H9 (cell line): Measurements from ENCODE around the gene POLR3H. TPM values are rescaled to one million over a fixed set of nuclear protein-coding genes. Genes with fewer than 3 reads are reported as not detected.

Experiments
- DNase-seq: peaks from one replicate; pipeline ENCODE4 v3.0.0-alpha.2; 2017
- H2AFZ ChIP-seq: one replicate; pipeline ENCODE4 v1.6.1; 2013; ENCODE audit warnings: mild to moderate bottlenecking, low read length, control low read depth, moderate library complexity
- H2AK5ac ChIP-seq: 2 replicates; pipeline ENCODE4 v1.6.1; 2013; ENCODE audit warnings: low read length, control low read depth, mixed read lengths; ENCODE audit not compliant: insufficient read length
- H2BK120ac ChIP-seq: one replicate; pipeline ENCODE4 v1.6.1; 2013; ENCODE audit warnings: low read depth, mild to moderate bottlenecking, low read length, control low read depth, inconsistent platforms; ENCODE audit not compliant: poor library complexity, severe bottlenecking
- H2BK12ac ChIP-seq: 2 replicates; pipeline ENCODE4 v1.6.1; 2013; ENCODE audit warnings: low read length, control low read depth, mixed read lengths, low read depth; ENCODE audit not compliant: insufficient read length
- H2BK15ac ChIP-seq: 2 replicates; pipeline ENCODE4 v1.6.1; 2013; ENCODE audit warnings: low read depth, low read length, control low read depth
- H2BK20ac ChIP-seq: one replicate; pipeline ENCODE4 v1.6.1; 2013; ENCODE audit warnings: low read depth, mild to moderate bottlenecking, low read length, control low read depth, inconsistent platforms; ENCODE audit not compliant: poor library complexity, severe bottlenecking
- H2BK5ac ChIP-seq: 2 replicates; pipeline ENCODE4 v1.6.1; 2013; ENCODE audit warnings: low read length, control low read depth, mixed read lengths; ENCODE audit not compliant: insufficient read length
- H3K14ac ChIP-seq: 2 replicates; pipeline ENCODE4 v1.6.1; 2013; ENCODE audit warnings: low read length, control low read depth; ENCODE audit not compliant: insufficient read depth
- H3K18ac ChIP-seq: 2 replicates; pipeline ENCODE4 v1.6.1; 2013; ENCODE audit warnings: low read depth, mild to moderate bottlenecking, mixed read lengths, low read length, control low read depth; ENCODE audit not compliant: insufficient read length
- H3K23ac ChIP-seq: 2 replicates; pipeline ENCODE4 v1.6.1; 2013; ENCODE audit warnings: low read length, control low read depth, mixed read lengths, low read depth; ENCODE audit not compliant: insufficient read length
- H3K23me2 ChIP-seq: 2 replicates; pipeline ENCODE4 v1.6.1; 2013; ENCODE audit warnings: low read depth, mild to moderate bottlenecking, mixed read lengths, low read length, control low read depth; ENCODE audit not compliant: insufficient read length, poor library complexity, severe bottlenecking
- H3K27ac ChIP-seq: 2 replicates; pipeline ENCODE4 v1.5.1; 2013; ENCODE audit warnings: low read length, control low read depth, mixed read lengths, low read depth; ENCODE audit not compliant: insufficient read length
- H3K27me3 ChIP-seq: 2 replicates; pipeline ENCODE4 v1.6.1; 2013; ENCODE audit warnings: low read length, control low read depth, inconsistent platforms; ENCODE audit not compliant: insufficient read depth
- H3K4ac ChIP-seq: 2 replicates; pipeline ENCODE4 v1.6.1; 2013; ENCODE audit warnings: low read depth, mild to moderate bottlenecking, control low read depth, inconsistent platforms, low read length, moderate library complexity
- H3K4me1 ChIP-seq: 2 replicates; pipeline ENCODE4 v1.6.1; 2013; ENCODE audit warnings: low read length, control low read depth, inconsistent platforms; ENCODE audit not compliant: insufficient read depth
- H3K4me2 ChIP-seq: 2 replicates; pipeline ENCODE4 v1.6.1; 2013; ENCODE audit warnings: low read length, control low read depth, mixed read lengths; ENCODE audit not compliant: insufficient read length, insufficient read depth
- H3K56ac ChIP-seq: 2 replicates; pipeline ENCODE4 v1.6.1; 2013; ENCODE audit warnings: low read depth, mild to moderate bottlenecking, mixed read lengths, low read length, control low read depth; ENCODE audit not compliant: insufficient read length
- H3K79me1 ChIP-seq: 2 replicates; pipeline ENCODE4 v1.6.1; 2013; ENCODE audit warnings: low read depth, mild to moderate bottlenecking, moderate library complexity, low read length, control low read depth, inconsistent platforms; ENCODE audit not compliant: insufficient read depth, poor library complexity, severe bottlenecking
- H3K79me2 ChIP-seq: 2 replicates; pipeline ENCODE4 v1.6.1; 2013; ENCODE audit warnings: low read length, control low read depth, inconsistent platforms; ENCODE audit not compliant: insufficient read depth
- H3K9ac ChIP-seq: 2 replicates; pipeline ENCODE4 v1.6.1; 2013; ENCODE audit warnings: low read length, control low read depth, mixed read lengths; ENCODE audit not compliant: insufficient read length; ENCODE audit errors: extremely low read depth
- H3K9me3 ChIP-seq: one replicate; pipeline ENCODE4 v1.6.1; 2013; ENCODE audit warnings: low read depth, low read length, inconsistent platforms; ENCODE audit not compliant: control insufficient read depth
- H3T11ph ChIP-seq: one replicate; pipeline ENCODE4 v1.6.1; 2013; ENCODE audit warnings: mild to moderate bottlenecking, low read length, control low read depth, inconsistent platforms
- H4K20me1 ChIP-seq: one replicate; pipeline ENCODE4 v1.6.1; 2013; ENCODE audit not compliant: control insufficient read depth, insufficient read length, insufficient read depth
- H4K5ac ChIP-seq: 2 replicates; pipeline ENCODE4 v1.6.1; 2013; ENCODE audit warnings: low read depth, mild to moderate bottlenecking, mixed read lengths, low read length, control low read depth; ENCODE audit not compliant: insufficient read length
- H4K8ac ChIP-seq: replicated peaks from 2 replicates; pipeline ENCODE4 v1.6.1; 2013; ENCODE audit warnings: low read length, control low read depth, mixed read lengths, low read depth; ENCODE audit not compliant: insufficient read length
- H4K91ac ChIP-seq: 2 replicates; pipeline ENCODE4 v1.6.1; 2013; ENCODE audit warnings: low read depth, mild to moderate bottlenecking, moderate library complexity, mixed read lengths, low read length, control low read depth; ENCODE audit not compliant: insufficient read length
- H3K27ac Mint-ChIP-seq, 3 experiments: 2 replicates in 2 of 3; 3 replicates in 1 of 3; pipeline ENCODE4 v1.8.0; 2020 to 2021; ENCODE audit warnings: mixed read lengths in 3 of 3, mild to moderate bottlenecking in 1 of 3, moderate library complexity in 1 of 3
- H3K27me3 Mint-ChIP-seq: 2 replicates; pipeline ENCODE4 v1.8.0; 2021; ENCODE audit warnings: low read depth, mild to moderate bottlenecking, moderate library complexity, mixed read lengths
- H3K36me3 Mint-ChIP-seq, 3 experiments: 2 replicates in 2 of 3; 3 replicates in 1 of 3; pipeline ENCODE4 v1.8.0; 2020 to 2021; ENCODE audit warnings: low read depth in 3 of 3, mixed read lengths in 3 of 3; ENCODE audit not compliant: insufficient read depth in 1 of 3
- H3K4me1 Mint-ChIP-seq, 2 experiments: 2 replicates each; pipeline ENCODE4 v1.8.0; 2020; ENCODE audit warnings: mixed read lengths in 2 of 2
- H3K4me3 Mint-ChIP-seq, 2 experiments: 2 replicates in 1 of 2; 3 replicates in 1 of 2; pipeline ENCODE4 v1.8.0; 2020 to 2021; ENCODE audit warnings: mild to moderate bottlenecking in 2 of 2, mixed read lengths in 2 of 2, moderate library complexity in 1 of 2
- H3K9me3 Mint-ChIP-seq, 2 experiments: 2 replicates in 1 of 2; 3 replicates in 1 of 2; pipeline ENCODE4 v1.8.0; 2020; ENCODE audit warnings: mild to moderate bottlenecking in 2 of 2, mixed read lengths in 2 of 2, moderate library complexity in 1 of 2
- WGBS: extraction: QIAGEN DNeasy Blood & Tissue Kit; methylation state at CpG from one replicate; pipeline ENCODE4 v1.1.7; 2013; ENCODE audit warnings: missing lambda C conversion rate, low lambda C conversion rate, mixed read lengths; ENCODE audit not compliant: insufficient read length; ENCODE audit errors: extremely low coverage; 5-methylcytosine and 5-hydroxymethylcytosine counted together
- total RNA-seq: library from RNA; stranded (reverse); gene quantifications from 2 replicates; pipeline ENCODE4 v1.2.1, GENCODE V29; 2021
- TF ChIP-seq, protein P1 (sequence below): fragments of 200-600 bp; sonication (generic); conservative IDR thresholded peaks from 3 replicates; pipeline ENCODE4 v1.8.0; 2021; ENCODE audit warnings: antibody characterized with exemption, mild to moderate bottlenecking

The POLR3H gene
- total RNA-seq, 1 experiment from 2014 or later: 68.2 TPM

DNA sequence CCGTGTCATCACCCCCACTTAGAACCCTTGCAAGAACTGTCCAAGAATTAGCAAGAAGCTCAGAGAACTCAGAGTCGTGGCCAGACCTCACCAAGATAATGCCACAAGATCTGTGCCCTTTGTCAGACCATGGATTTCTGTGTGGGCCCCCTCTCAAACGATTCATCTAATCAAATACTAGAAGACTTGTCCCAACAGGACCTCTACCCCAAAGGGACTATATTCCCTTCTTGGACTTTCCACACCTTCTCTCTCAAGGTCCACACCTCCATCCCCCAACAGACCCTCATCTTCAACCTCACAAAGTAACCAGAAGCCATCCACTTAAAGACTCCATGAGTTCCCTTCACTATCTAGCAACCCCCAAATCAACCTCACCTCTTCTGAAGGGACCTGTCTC lies 2.8 kb downstream of the POLR3H start:
- Histone ChIP-seq H3T11ph (no peak overlapping the region), H3K4me2 (no peak overlapping the region), H3K79me1 (no peaks in the 10 kb centered on the region), H4K8ac (no peak overlapping the region), H3K27ac (no peak overlapping the region), H3K23me2 (no peaks in the 10 kb centered on the region), H3K56ac (no peak overlapping the region), H2BK5ac (no peak overlapping the region), H3K14ac (no peak overlapping the region), H2BK20ac (no peak overlapping the region), H3K4ac (no peak overlapping the region), H3K9ac (no peak overlapping the region), H3K9me3 (no peaks in the 10 kb centered on the region), H2AK5ac (no peak overlapping the region), H2BK12ac (no peak overlapping the region), H2AFZ (no peak overlapping the region), H2BK120ac (no peak overlapping the region), H3K27me3 (no peaks in the 10 kb centered on the region), H3K79me2 (peaks cover 7% of the 10 kb centered on the region), H4K91ac (no peak overlapping the region), H2BK15ac (no peak overlapping the region), H3K23ac (no peak overlapping the region), H4K20me1 (no peaks in the 10 kb centered on the region), H3K4me1 (no peaks in the 10 kb centered on the region), H3K18ac (no peak overlapping the region), H4K5ac (no peak overlapping the region)
- Mint-ChIP-seq H3K4me1 (peaks cover 22 to 33% of the 10 kb centered on the region in 2 experiments), H3K27ac (peak overlapping the region in 2 of 3 experiments; percentile 8 to 32; a peak in 2 of 7 replicates), H3K36me3 (peaks cover 10 to 34% (median 14%) of the 10 kb centered on the region in 3 experiments; a peak in 6 of 7 replicates), H3K4me3 (peak overlapping the region; percentile 3 to 56; a peak in 2 of 5 replicates), H3K27me3 (peaks cover 4% of the 10 kb centered on the region; the same call in 1 of the 2 replicates), H3K9me3 (no peaks in the 10 kb centered on the region)
- no CpG with 5 or more reads among the region's 3 CpGs for WGBS
- TF ChIP-seq, protein P1, sequence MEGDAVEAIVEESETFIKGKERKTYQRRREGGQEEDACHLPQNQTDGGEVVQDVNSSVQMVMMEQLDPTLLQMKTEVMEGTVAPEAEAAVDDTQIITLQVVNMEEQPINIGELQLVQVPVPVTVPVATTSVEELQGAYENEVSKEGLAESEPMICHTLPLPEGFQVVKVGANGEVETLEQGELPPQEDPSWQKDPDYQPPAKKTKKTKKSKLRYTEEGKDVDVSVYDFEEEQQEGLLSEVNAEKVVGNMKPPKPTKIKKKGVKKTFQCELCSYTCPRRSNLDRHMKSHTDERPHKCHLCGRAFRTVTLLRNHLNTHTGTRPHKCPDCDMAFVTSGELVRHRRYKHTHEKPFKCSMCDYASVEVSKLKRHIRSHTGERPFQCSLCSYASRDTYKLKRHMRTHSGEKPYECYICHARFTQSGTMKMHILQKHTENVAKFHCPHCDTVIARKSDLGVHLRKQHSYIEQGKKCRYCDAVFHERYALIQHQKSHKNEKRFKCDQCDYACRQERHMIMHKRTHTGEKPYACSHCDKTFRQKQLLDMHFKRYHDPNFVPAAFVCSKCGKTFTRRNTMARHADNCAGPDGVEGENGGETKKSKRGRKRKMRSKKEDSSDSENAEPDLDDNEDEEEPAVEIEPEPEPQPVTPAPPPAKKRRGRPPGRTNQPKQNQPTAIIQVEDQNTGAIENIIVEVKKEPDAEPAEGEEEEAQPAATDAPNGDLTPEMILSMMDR: no peak
- no peak for DNase-seq
